ENCODE data around the gene TMEM238L.

TMEM238L gene

GRCh38 chr17:10775058-10775457, 28.8 kb downstream of the TMEM238L start:
- peaks cover 11% of the 10 kb centered on the region for H3K4me1 Mint-ChIP-seq (ENCODE audit: low read depth)
- no peak overlapping the region for H3K27ac Mint-ChIP-seq

GRCh38 chr17:10773391-10773790, 30.5 kb downstream of the TMEM238L start:
- no peaks in the 10 kb centered on the region for H3K36me3 Mint-ChIP-seq (ENCODE audit: low read depth)
- no peaks in the 10 kb centered on the region for H3K27me3 Mint-ChIP-seq
- peaks cover 10% of the 10 kb centered on the region for H3K9me3 Mint-ChIP-seq
- intact Hi-C loops (cut with micrococcal nuclease) = no loop called here
- H3K4me3 Mint-ChIP-seq = no peak overlapping the region
- peaks cover 11% of the 10 kb centered on the region for H3K4me1 Mint-ChIP-seq (ENCODE audit: low read depth)
- H3K27ac Mint-ChIP-seq = no peak overlapping the region

More at GRCh38 chr17:10775058-10775457, 28.8 kb downstream of the TMEM238L start:
- intact Hi-C loops (cut with micrococcal nuclease) = no loop called here
- H3K27me3 Mint-ChIP-seq = no peaks in the 10 kb centered on the region
- H3K4me3 Mint-ChIP-seq = no peak overlapping the region
- no peaks in the 10 kb centered on the region for H3K36me3 Mint-ChIP-seq (ENCODE audit: low read depth)
- H3K9me3 Mint-ChIP-seq = peaks cover 10% of the 10 kb centered on the region

GRCh38 chr17:10772425-10773380, 31.2 kb downstream of the TMEM238L start:
- Mint-ChIP-seq H3K27me3 (no peaks in the 10 kb centered on the region), H3K4me1 (ENCODE audit: low read depth) (peaks cover 5% of the 10 kb centered on the region), H3K9me3 (peaks cover 10% of the 10 kb centered on the region), H3K27ac (no peak overlapping the region), H3K36me3 (ENCODE audit: low read depth) (no peaks in the 10 kb centered on the region), H3K4me3 (no peak overlapping the region)
- intact Hi-C loops (cut with micrococcal nuclease) = loop anchor here (1.0 kb wide), 1 partner anchor 73 kb away; no protein-coding TSS in a partner anchor

GRCh38 chr17:10771148-10771547, 32.8 kb downstream of the TMEM238L start:
- Mint-ChIP-seq H3K4me1 (ENCODE audit: low read depth) (peaks cover 1% of the 10 kb centered on the region), H3K4me3 (no peak overlapping the region), H3K36me3 (ENCODE audit: low read depth) (no peaks in the 10 kb centered on the region), H3K27ac (no peak overlapping the region), H3K27me3 (no peaks in the 10 kb centered on the region), H3K9me3 (peaks cover 10% of the 10 kb centered on the region)
- intact Hi-C loops (cut with micrococcal nuclease) = no loop called here

- intact Hi-C loops (cut with micrococcal nuclease) = no loop called here
- H3K27me3 Mint-ChIP-seq = no peaks in the 10 kb centered on the region
- no peaks in the 10 kb centered on the region for H3K4me1 Mint-ChIP-seq (ENCODE audit: low read depth)
- H3K4me3 Mint-ChIP-seq = no peak overlapping the region
- H3K27ac Mint-ChIP-seq = no peak overlapping the region
- H3K36me3 Mint-ChIP-seq (ENCODE audit: low read depth) = no peaks in the 10 kb centered on the region
- H3K9me3 Mint-ChIP-seq = no peaks in the 10 kb centered on the region
These were observed 34.1 kb downstream of the TMEM238L start for GRCh38 chr17:10769840-10770239.

- H3K4me3 Mint-ChIP-seq = no peak overlapping the region
- no peaks in the 10 kb centered on the region for H3K4me1 Mint-ChIP-seq (ENCODE audit: low read depth)
- intact Hi-C loops (cut with micrococcal nuclease) = no loop called here
- H3K27ac Mint-ChIP-seq = no peak overlapping the region
- no peaks in the 10 kb centered on the region for H3K27me3 Mint-ChIP-seq
- no peaks in the 10 kb centered on the region for H3K36me3 Mint-ChIP-seq (ENCODE audit: low read depth)
- no peaks in the 10 kb centered on the region for H3K9me3 Mint-ChIP-seq
These were observed 35.1 kb downstream of the TMEM238L start for GRCh38 chr17:10768750-10769251.

- H3K4me3 Mint-ChIP-seq = no peak overlapping the region
- H3K27ac Mint-ChIP-seq = no peak overlapping the region
- H3K9me3 Mint-ChIP-seq = no peaks in the 10 kb centered on the region
- no peaks in the 10 kb centered on the region for H3K4me1 Mint-ChIP-seq (ENCODE audit: low read depth)
- no peaks in the 10 kb centered on the region for H3K36me3 Mint-ChIP-seq (ENCODE audit: low read depth)
- intact Hi-C loops (cut with micrococcal nuclease) = no loop called here
- H3K27me3 Mint-ChIP-seq = no peaks in the 10 kb centered on the region
These were observed 36.7 kb downstream of the TMEM238L start for GRCh38 chr17:10767232-10767631.

GRCh38 chr17:10762037-10762436, 41.9 kb downstream of the TMEM238L start:
- H3K4me1 Mint-ChIP-seq (ENCODE audit: low read depth) = no peaks in the 10 kb centered on the region
- intact Hi-C loops (cut with micrococcal nuclease) = no loop called here

GRCh38 chr17:10761281-10761680, 42.6 kb downstream of the TMEM238L start:
- Mint-ChIP-seq H3K27me3 (no peaks in the 10 kb centered on the region), H3K4me1 (ENCODE audit: low read depth) (no peaks in the 10 kb centered on the region), H3K27ac (no peak overlapping the region), H3K9me3 (no peaks in the 10 kb centered on the region), H3K4me3 (no peak overlapping the region), H3K36me3 (ENCODE audit: low read depth) (no peaks in the 10 kb centered on the region)
- intact Hi-C loops (cut with micrococcal nuclease) = no loop called here

More at GRCh38 chr17:10762037-10762436, 41.9 kb downstream of the TMEM238L start:
- H3K4me3 Mint-ChIP-seq = no peak overlapping the region
- no peaks in the 10 kb centered on the region for H3K27me3 Mint-ChIP-seq
- no peaks in the 10 kb centered on the region for H3K9me3 Mint-ChIP-seq
- no peak overlapping the region for H3K27ac Mint-ChIP-seq
- no peaks in the 10 kb centered on the region for H3K36me3 Mint-ChIP-seq (ENCODE audit: low read depth)

GRCh38 chr17:10758062-10758461, 45.8 kb downstream of the TMEM238L start:
- Mint-ChIP-seq H3K9me3 (no peaks in the 10 kb centered on the region), H3K27me3 (no peaks in the 10 kb centered on the region), H3K4me1 (ENCODE audit: low read depth) (no peaks in the 10 kb centered on the region), H3K36me3 (ENCODE audit: low read depth) (no peaks in the 10 kb centered on the region), H3K27ac (no peak overlapping the region), H3K4me3 (no peak overlapping the region)
- intact Hi-C loops (cut with micrococcal nuclease) = no loop called here

GRCh38 chr17:10757647-10758046, 46.3 kb downstream of the TMEM238L start:
- Mint-ChIP-seq H3K9me3 (no peaks in the 10 kb centered on the region), H3K36me3 (ENCODE audit: low read depth) (no peaks in the 10 kb centered on the region), H3K4me1 (ENCODE audit: low read depth) (no peaks in the 10 kb centered on the region), H3K27ac (no peak overlapping the region), H3K27me3 (no peaks in the 10 kb centered on the region), H3K4me3 (no peak overlapping the region)
- intact Hi-C loops (cut with micrococcal nuclease) = no loop called here

- Mint-ChIP-seq H3K36me3 (ENCODE audit: low read depth) (no peaks in the 10 kb centered on the region), H3K4me3 (no peak overlapping the region), H3K4me1 (ENCODE audit: low read depth) (no peaks in the 10 kb centered on the region), H3K27me3 (no peaks in the 10 kb centered on the region), H3K9me3 (no peaks in the 10 kb centered on the region), H3K27ac (no peak overlapping the region)
- intact Hi-C loops (cut with micrococcal nuclease) = no loop called here
These were observed 46.8 kb downstream of the TMEM238L start for GRCh38 chr17:10757067-10757466.

- Mint-ChIP-seq H3K9me3 (no peaks in the 10 kb centered on the region), H3K27ac (no peak overlapping the region), H3K27me3 (no peaks in the 10 kb centered on the region), H3K4me3 (no peak overlapping the region), H3K36me3 (ENCODE audit: low read depth) (no peaks in the 10 kb centered on the region), H3K4me1 (ENCODE audit: low read depth) (no peaks in the 10 kb centered on the region)
- intact Hi-C loops (cut with micrococcal nuclease) = no loop called here
These were observed 47.3 kb downstream of the TMEM238L start for GRCh38 chr17:10756619-10757018.

GRCh38 chr17:10756185-10756584, 47.7 kb downstream of the TMEM238L start:
- H3K27me3 Mint-ChIP-seq = no peaks in the 10 kb centered on the region
- no peaks in the 10 kb centered on the region for H3K4me1 Mint-ChIP-seq (ENCODE audit: low read depth)
- H3K4me3 Mint-ChIP-seq = no peak overlapping the region
- no peak overlapping the region for H3K27ac Mint-ChIP-seq
- H3K36me3 Mint-ChIP-seq (ENCODE audit: low read depth) = no peaks in the 10 kb centered on the region
- intact Hi-C loops (cut with micrococcal nuclease) = no loop called here
- no peaks in the 10 kb centered on the region for H3K9me3 Mint-ChIP-seq

Data from dendritic cell treated with granulocyte-macrophage colony-stimulating factor and Interleukin-4, amounts not matched to agents 40 ng/mL and 50 ng/mL, for 4 days (primary cell).